ENCODE results near the gene TTC29. TPM values are rescaled to one million over a fixed set of nuclear protein-coding genes. Genes with fewer than 3 reads are reported as not detected.

Gene TTC29
- total and polyA plus RNA-seq, 9 of the 15 experiments (the other 6 are each of a cell fraction or from before 2014, with no cell fraction given) = 0.04 TPM; not detected in 8

DNA sequence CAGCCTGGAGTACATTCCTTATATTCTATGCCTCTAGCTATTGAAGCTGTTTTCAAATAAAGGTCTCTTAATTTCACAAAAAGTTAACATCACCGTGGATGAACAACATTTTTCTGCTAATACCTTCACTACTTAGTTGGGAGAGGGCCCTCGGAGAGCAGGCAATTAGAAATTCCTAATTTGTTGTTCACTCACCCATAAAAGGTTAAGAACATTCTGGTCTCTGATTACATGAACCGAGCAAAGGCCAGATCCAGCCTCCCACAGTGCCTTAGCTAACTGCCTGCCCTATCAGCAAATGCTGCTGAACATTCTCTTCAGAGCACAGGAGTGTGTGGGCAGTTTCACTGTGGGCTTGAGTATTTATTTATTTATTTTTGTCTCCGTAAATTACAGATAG is 36.0 kb upstream of the TTC29 start:
- Histone ChIP-seq H3K36me3 (ENCODE audit: control insufficient read depth, insufficient read depth, low read length) (no peaks in the 10 kb centered on the region), H3K4me2 (ENCODE audit: insufficient read depth, low read length) (no peak overlapping the region), H3K4me1 (replicated peaks in 1 of 2; ENCODE audit: control insufficient read depth in 2 of 2, insufficient read depth in 2 of 2, low read length in 2 of 2) (no peaks in the 10 kb centered on the region), H3K27me3 (ENCODE audit: control insufficient read depth in 2 of 2, insufficient read depth in 2 of 2, low read length in 2 of 2) (no peaks in the 10 kb centered on the region), H4K20me1 (replicated peaks; ENCODE audit: control insufficient read depth, insufficient read depth, low read length) (no peaks in the 10 kb centered on the region), H3K4me3 (no peak overlapping the region), H2AFZ (ENCODE audit: low read depth, low read length) (no peak overlapping the region), H3K9me3 (replicated peaks; ENCODE audit: control insufficient read depth, insufficient read depth, low read depth, low read length) (no peaks in the 10 kb centered on the region), H3K27ac (ENCODE audit: extremely low read depth, low read depth, low read length) (no peak overlapping the region), H3K9me1 (ENCODE audit: control insufficient read depth, insufficient read depth, low read length) (no peaks in the 10 kb centered on the region), H3K9ac (ENCODE audit: insufficient read depth in 1 of 2, low read depth in 2 of 2, low read length in 2 of 2) (no peak overlapping the region), H3K79me2 (ENCODE audit: control insufficient read depth, insufficient read depth, low read length) (no peaks in the 10 kb centered on the region)
- FAIRE-seq (no peak), ATAC-seq (no peak), DNase-seq (ENCODE audit: extremely low read depth in 1 of 4, low spot score in 3 of 4) (no peak)
- ChIA-PET POLR2A (no interaction called here), CTCF (ENCODE audit: low intra/inter-chr PET ratio) (no interaction called here)
- BruUV-seq (replicated peaks) = no TSS peak
- 1% methylated on average over 4 of the region's 4 CpGs for WGBS (ENCODE audit: insufficient coverage, low coverage, missing lambda C conversion rate)
- intact Hi-C loops (cut with micrococcal nuclease) = no loop called here
- in situ Hi-C loops (cut with MboI) = no loop called here
- TF ChIP-seq, protein P1, sequence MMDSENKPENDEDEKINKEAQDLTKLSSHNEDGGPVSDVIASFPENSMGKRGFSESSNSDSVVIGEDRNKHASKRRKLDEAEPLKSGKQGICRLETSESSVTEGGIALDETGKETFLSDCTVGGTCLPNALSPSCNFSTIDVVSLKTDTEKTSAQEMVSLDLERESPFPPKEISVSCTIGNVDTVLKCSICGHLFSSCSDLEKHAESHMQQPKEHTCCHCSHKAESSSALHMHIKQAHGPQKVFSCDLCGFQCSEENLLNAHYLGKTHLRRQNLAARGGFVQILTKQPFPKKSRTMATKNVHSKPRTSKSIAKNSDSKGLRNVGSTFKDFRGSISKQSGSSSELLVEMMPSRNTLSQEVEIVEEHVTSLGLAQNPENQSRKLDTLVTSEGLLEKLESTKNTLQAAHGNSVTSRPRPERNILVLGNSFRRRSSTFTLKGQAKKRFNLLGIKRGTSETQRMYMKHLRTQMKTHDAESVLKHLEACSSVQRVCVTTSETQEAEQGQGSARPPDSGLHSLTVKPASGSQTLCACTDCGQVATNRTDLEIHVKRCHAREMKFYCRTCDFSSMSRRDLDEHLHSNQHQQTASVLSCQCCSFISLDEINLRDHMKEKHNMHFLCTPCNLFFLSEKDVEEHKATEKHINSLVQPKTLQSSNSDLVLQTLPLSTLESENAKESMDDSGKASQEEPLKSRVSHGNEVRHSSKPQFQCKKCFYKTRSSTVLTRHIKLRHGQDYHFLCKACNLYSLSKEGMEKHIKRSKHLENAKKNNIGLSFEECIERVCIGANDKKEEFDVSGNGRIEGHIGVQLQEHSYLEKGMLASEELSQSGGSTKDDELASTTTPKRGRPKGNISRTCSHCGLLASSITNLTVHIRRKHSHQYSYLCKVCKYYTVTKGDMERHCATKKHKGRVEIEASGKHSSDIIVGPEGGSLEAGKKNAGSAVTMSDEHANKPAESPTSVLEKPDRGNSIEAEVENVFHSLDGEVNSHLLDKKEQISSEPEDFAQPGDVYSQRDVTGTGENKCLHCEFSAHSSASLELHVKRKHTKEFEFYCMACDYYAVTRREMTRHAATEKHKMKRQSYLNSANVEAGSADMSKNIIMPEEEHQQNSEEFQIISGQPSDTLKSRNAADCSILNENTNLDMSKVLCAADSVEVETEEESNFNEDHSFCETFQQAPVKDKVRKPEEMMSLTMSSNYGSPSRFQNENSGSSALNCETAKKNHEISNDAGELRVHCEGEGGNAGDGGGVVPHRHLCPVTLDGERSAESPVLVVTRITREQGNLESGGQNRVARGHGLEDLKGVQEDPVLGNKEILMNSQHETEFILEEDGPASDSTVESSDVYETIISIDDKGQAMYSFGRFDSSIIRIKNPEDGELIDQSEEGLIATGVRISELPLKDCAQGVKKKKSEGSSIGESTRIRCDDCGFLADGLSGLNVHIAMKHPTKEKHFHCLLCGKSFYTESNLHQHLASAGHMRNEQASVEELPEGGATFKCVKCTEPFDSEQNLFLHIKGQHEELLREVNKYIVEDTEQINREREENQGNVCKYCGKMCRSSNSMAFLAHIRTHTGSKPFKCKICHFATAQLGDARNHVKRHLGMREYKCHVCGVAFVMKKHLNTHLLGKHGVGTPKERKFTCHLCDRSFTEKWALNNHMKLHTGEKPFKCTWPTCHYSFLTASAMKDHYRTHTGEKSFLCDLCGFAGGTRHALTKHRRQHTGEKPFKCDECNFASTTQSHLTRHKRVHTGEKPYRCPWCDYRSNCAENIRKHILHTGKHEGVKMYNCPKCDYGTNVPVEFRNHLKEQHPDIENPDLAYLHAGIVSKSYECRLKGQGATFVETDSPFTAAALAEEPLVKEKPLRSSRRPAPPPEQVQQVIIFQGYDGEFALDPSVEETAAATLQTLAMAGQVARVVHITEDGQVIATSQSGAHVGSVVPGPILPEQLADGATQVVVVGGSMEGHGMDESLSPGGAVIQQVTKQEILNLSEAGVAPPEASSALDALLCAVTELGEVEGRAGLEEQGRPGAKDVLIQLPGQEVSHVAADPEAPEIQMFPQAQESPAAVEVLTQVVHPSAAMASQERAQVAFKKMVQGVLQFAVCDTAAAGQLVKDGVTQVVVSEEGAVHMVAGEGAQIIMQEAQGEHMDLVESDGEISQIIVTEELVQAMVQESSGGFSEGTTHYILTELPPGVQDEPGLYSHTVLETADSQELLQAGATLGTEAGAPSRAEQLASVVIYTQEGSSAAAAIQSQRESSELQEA (IDR thresholded peaks at IDR 0.05; ENCODE audit: low read depth) = no peak
- TF ChIP-seq ZNF239 (CRISPR knock-in tag; IDR thresholded peaks at IDR 0.05) (no peak), MTA3 (IDR thresholded peaks at IDR 0.05; ENCODE audit: borderline replicate concordance) (no peak), SMAD4 (CRISPR knock-in tag; conservative IDR thresholded peaks at IDR 0.05) (no peak), ZNF175 (CRISPR knock-in tag; IDR thresholded peaks at IDR 0.05; ENCODE audit: low read depth) (no peak), CBFA2T3 (IDR thresholded peaks at IDR 0.05) (no peak)
- TF ChIP-seq, protein P2, sequence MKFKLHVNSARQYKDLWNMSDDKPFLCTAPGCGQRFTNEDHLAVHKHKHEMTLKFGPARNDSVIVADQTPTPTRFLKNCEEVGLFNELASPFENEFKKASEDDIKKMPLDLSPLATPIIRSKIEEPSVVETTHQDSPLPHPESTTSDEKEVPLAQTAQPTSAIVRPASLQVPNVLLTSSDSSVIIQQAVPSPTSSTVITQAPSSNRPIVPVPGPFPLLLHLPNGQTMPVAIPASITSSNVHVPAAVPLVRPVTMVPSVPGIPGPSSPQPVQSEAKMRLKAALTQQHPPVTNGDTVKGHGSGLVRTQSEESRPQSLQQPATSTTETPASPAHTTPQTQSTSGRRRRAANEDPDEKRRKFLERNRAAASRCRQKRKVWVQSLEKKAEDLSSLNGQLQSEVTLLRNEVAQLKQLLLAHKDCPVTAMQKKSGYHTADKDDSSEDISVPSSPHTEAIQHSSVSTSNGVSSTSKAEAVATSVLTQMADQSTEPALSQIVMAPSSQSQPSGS (CRISPR knock-in tag; IDR thresholded peaks at IDR 0.05) = no peak
